ENCODE data around the gene DYDC1. TPM values are rescaled to one million over a fixed set of nuclear protein-coding genes. Genes with fewer than 3 reads are reported as not detected.

Gene DYDC1
- total RNA-seq, 2 experiments from 2014 or later, result not detected

DNA sequence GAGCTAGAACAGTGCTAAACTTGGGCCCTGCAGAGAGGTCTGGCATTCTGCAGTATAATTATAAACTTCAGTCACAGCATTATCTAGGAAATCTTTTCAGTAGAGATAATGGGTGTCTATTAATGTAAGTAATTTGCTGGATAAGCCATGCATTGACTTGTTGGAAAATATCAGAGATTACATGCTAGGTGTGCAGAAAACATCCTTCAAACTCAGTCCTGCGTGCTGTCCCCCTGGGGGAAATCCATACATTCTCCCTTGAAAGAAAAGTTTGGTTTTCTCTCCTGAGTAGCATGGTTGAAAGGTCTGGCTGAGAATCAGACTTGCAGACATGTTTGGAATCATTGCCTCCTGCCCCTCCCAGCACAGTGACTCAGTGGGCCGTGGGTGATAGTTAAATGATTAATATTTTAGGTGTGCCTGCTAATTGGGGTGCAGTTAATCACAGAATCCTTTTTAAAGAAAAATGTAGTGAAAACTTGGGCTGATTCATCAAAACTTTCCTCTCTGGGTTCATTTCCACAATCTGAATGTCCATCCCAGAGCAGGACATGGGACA, 37.9 kb upstream of the DYDC1 start:
- no peak overlapping the region for H3K4me3 ChIP-seq (ENCODE audit: low read length)
- ChIA-PET CTCF (interaction anchor here (0.7 to 1.1 kb wide), 2 partner anchors 16 to 50 kb away, joined by 4 read pairs; no protein-coding TSS in a partner anchor), POLR2A (interaction anchor here (1.0 kb wide), 1 partner anchor 16 kb away, joined by 3 read pairs; no protein-coding TSS in a partner anchor)
- H3K4me1 ChIP-seq (ENCODE audit: insufficient read depth, low read length), result no peaks in the 10 kb centered on the region
- no peaks in the 10 kb centered on the region for H3K9me3 Mint-ChIP-seq
- ATAC-seq (ENCODE audit: poor library complexity), result no peak
- H3K36me3 Mint-ChIP-seq (ENCODE audit: low read depth), result no peaks in the 10 kb centered on the region
- H3K4me1 Mint-ChIP-seq (ENCODE audit: low read depth), result no peaks in the 10 kb centered on the region
- intact Hi-C loops (cut with DNase I, micrococcal nuclease), result no loop called here
- no peaks in the 10 kb centered on the region for H3K27me3 Mint-ChIP-seq
- H3K4me3 Mint-ChIP-seq, result no peak overlapping the region
- no peaks in the 10 kb centered on the region for H3K36me3 ChIP-seq (ENCODE audit: insufficient read depth, low read length)
- TF ChIP-seq CTCF (IDR thresholded peaks at IDR 0.05), result no peak
- no peaks in the 10 kb centered on the region for H3K27me3 ChIP-seq (ENCODE audit: control insufficient read depth in 1 of 2, insufficient read depth in 2 of 2, low read length in 2 of 2)
- DNase-seq, result no peak
- no peak overlapping the region for H3K27ac ChIP-seq (ENCODE audit: low read depth in 1 of 2, low read length in 2 of 2)
- H3K27ac Mint-ChIP-seq, result no peak overlapping the region
- H3K9me3 ChIP-seq (ENCODE audit: control insufficient read depth in 1 of 2, insufficient read depth in 1 of 2, low read length in 2 of 2), result no peaks in the 10 kb centered on the region

DNA sequence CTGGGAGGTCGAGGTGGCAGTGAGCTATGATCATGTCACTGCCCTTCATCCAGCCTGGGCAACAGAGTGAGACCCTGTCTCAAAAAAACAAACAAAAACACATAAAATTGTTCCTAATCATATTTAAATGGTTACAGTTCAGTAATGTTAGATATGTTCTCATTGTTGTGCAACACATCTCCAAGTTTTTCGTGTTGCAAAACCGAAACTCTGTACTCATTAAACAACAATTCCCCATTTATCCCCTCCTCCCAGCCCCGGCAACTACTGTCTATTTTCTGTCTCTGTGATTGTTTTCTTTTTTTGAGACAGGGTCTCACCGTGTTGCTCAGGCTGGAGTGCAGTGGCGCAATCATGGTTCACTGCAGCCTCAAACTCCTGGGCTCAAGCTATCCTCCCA, 35.7 kb upstream of the DYDC1 start:
- no peaks in the 10 kb centered on the region for H3K9me3 Mint-ChIP-seq
- TF ChIP-seq CTCF (IDR thresholded peaks at IDR 0.05), result no peak
- Histone ChIP-seq H3K4me1 (ENCODE audit: insufficient read depth, low read length) (no peaks in the 10 kb centered on the region), H3K27ac (ENCODE audit: low read depth in 1 of 2, low read length in 2 of 2) (no peak overlapping the region), H3K4me3 (ENCODE audit: low read length) (no peak overlapping the region), H3K9me3 (ENCODE audit: control insufficient read depth in 1 of 2, insufficient read depth in 1 of 2, low read length in 2 of 2) (no peaks in the 10 kb centered on the region), H3K27me3 (ENCODE audit: control insufficient read depth in 1 of 2, insufficient read depth in 2 of 2, low read length in 2 of 2) (no peaks in the 10 kb centered on the region), H3K36me3 (ENCODE audit: insufficient read depth, low read length) (no peaks in the 10 kb centered on the region)
- no peaks in the 10 kb centered on the region for H3K27me3 Mint-ChIP-seq
- ATAC-seq (ENCODE audit: poor library complexity) (no peak), DNase-seq (no peak)
- CTCF ChIA-PET, result no interaction called here
- H3K36me3 Mint-ChIP-seq (ENCODE audit: low read depth), result no peaks in the 10 kb centered on the region
- POLR2A ChIA-PET, result no interaction called here
- intact Hi-C loops (cut with DNase I, micrococcal nuclease), result no loop called here
- no peak overlapping the region for H3K4me3 Mint-ChIP-seq
- H3K4me1 Mint-ChIP-seq (ENCODE audit: low read depth), result no peaks in the 10 kb centered on the region
- H3K27ac Mint-ChIP-seq, result no peak overlapping the region

DNA sequence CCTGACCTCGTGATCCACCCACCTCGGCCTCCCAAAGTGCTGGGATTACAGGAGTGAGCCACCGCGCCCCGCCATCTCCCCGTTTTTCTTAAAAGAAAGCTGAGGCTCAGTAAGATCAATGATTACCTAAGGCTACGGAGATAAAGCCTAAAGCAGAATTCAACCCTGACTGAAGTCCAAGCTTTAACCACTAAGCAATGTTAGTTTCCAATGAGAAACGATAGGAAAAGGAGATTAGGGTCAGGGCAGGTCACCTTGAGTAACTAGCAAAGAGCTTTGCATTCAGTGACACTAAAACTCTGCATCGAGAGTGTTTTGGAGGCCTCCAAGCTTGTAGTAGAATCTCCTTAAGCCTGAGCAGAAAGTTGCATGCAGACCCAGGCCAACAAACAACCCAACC, 34.2 kb upstream of the DYDC1 start:
- H3K4me1 ChIP-seq (ENCODE audit: insufficient read depth, low read length), result no peaks in the 10 kb centered on the region
- no peaks in the 10 kb centered on the region for H3K36me3 ChIP-seq (ENCODE audit: insufficient read depth, low read length)
- ATAC-seq (ENCODE audit: poor library complexity) (no peak), DNase-seq (no peak)
- H3K27ac ChIP-seq (ENCODE audit: low read depth in 1 of 2, low read length in 2 of 2), result no peak overlapping the region
- ChIA-PET CTCF (interaction anchor here (1.2 to 1.6 kb wide), 2 partner anchors 13 to 115 kb away, joined by 4 to 6 read pairs; no protein-coding TSS in a partner anchor), POLR2A (no interaction called here)
- Mint-ChIP-seq H3K27ac (no peak overlapping the region), H3K4me1 (ENCODE audit: low read depth) (no peaks in the 10 kb centered on the region), H3K36me3 (ENCODE audit: low read depth) (no peaks in the 10 kb centered on the region), H3K4me3 (no peak overlapping the region), H3K9me3 (no peaks in the 10 kb centered on the region), H3K27me3 (no peaks in the 10 kb centered on the region)
- intact Hi-C loops (cut with DNase I, micrococcal nuclease), result no loop called here
- TF ChIP-seq CTCF (IDR thresholded peaks at IDR 0.05), result no peak
- no peaks in the 10 kb centered on the region for H3K27me3 ChIP-seq (ENCODE audit: control insufficient read depth in 1 of 2, insufficient read depth in 2 of 2, low read length in 2 of 2)
- no peaks in the 10 kb centered on the region for H3K9me3 ChIP-seq (ENCODE audit: control insufficient read depth in 1 of 2, insufficient read depth in 1 of 2, low read length in 2 of 2)
- H3K4me3 ChIP-seq (ENCODE audit: low read length), result no peak overlapping the region
